Liver (tissue), 9 donors: ENCODE results near the gene ITPRIPL2. TPM values are rescaled to one million over a fixed set of nuclear protein-coding genes. Genes with fewer than 3 reads are reported as not detected.

Experiments used
- DNase-seq: peaks from one replicate; pipeline ENCODE4 v3.0.0-alpha.2; 2017; ENCODE audit warnings: low spot score
- H3K27ac ChIP-seq, 2 donors: one replicate each; pipeline ENCODE4 v1.7.0; 2013; ENCODE audit warnings: inconsistent platforms in 2 of 2, low read length in 2 of 2, control low read depth in 1 of 2, low read depth in 1 of 2, mild to moderate bottlenecking in 1 of 2
- H3K27me3 ChIP-seq, 4 donors: one replicate each; pipeline versions ENCODE4 v1.6.1 to v1.7.0; 2013; ENCODE audit warnings: low read length in 3 of 4, inconsistent platforms in 1 of 4, mild to moderate bottlenecking in 1 of 4, moderate library complexity in 1 of 4; ENCODE audit not compliant: control insufficient read depth in 4 of 4, insufficient read depth in 4 of 4
- H3K36me3 ChIP-seq, 4 donors: one replicate each; pipeline versions ENCODE4 v1.6.1 to v1.7.0; 2013; ENCODE audit warnings: low read length in 3 of 4, mild to moderate bottlenecking in 3 of 4, low read depth in 1 of 4, moderate library complexity in 1 of 4; ENCODE audit not compliant: control insufficient read depth in 4 of 4, insufficient read depth in 3 of 4
- H3K4me1 ChIP-seq, 4 donors: one replicate each; pipeline versions ENCODE4 v1.6.1 to v1.7.0; 2013; ENCODE audit warnings: low read length in 3 of 4, mild to moderate bottlenecking in 3 of 4, moderate library complexity in 1 of 4; ENCODE audit not compliant: control insufficient read depth in 4 of 4, insufficient read depth in 4 of 4
- H3K4me3 ChIP-seq, 3 donors: one replicate each; pipeline versions ENCODE4 v1.6.1 to v1.7.0; 2013; ENCODE audit warnings: low read length in 3 of 3, control low read depth in 1 of 3, low read depth in 1 of 3, mild to moderate bottlenecking in 1 of 3
- H3K9ac ChIP-seq, 2 donors: one replicate each; pipeline ENCODE4 v1.7.0; 2013; ENCODE audit warnings: low read length in 2 of 2, mild to moderate bottlenecking in 2 of 2, moderate library complexity in 2 of 2, control low read depth in 1 of 2, low read depth in 1 of 2
- H3K9me3 ChIP-seq, 4 donors: one replicate each; pipeline versions ENCODE4 v1.6.1 to v1.7.0; 2013; ENCODE audit warnings: low read length in 3 of 4; ENCODE audit not compliant: control insufficient read depth in 4 of 4
- ATF3 ChIP-seq: IDR thresholded peaks from 2 replicates; pipeline ENCODE4 v1.6.1; 2016; ENCODE audit warnings: antibody characterized with exemption
- CTCF ChIP-seq: fragments of 150-350 bp; IDR thresholded peaks from 2 replicates; pipeline ENCODE4 v1.5.1; 2017; ENCODE audit warnings: improper control_type of control experiment, low read depth, low read length; ENCODE audit not compliant: missing input control
- EGR1 ChIP-seq, 2 donors: IDR thresholded peaks; 2 replicates each; pipeline ENCODE4 v1.6.1; 2016 to 2018; ENCODE audit warnings: antibody characterized with exemption in 2 of 2, low read depth in 2 of 2
- FOXA1 ChIP-seq: IDR thresholded peaks from 2 replicates; pipeline ENCODE4 v1.6.1; 2016; ENCODE audit warnings: antibody characterized with exemption
- FOXA2 ChIP-seq: IDR thresholded peaks from 2 replicates; pipeline ENCODE4 v1.6.1; 2016; ENCODE audit warnings: antibody characterized with exemption
- GABPA ChIP-seq, 2 donors: IDR thresholded peaks in 1 of 2; conservative IDR thresholded peaks in 1 of 2; 2 replicates each; pipeline ENCODE4 v1.6.1; 2016; ENCODE audit warnings: antibody characterized with exemption in 2 of 2, mild to moderate bottlenecking in 1 of 2, moderate library complexity in 1 of 2
- HNF4A ChIP-seq, 2 donors: conservative IDR thresholded peaks; 2 replicates each; pipeline ENCODE4 v1.6.1; 2016; ENCODE audit warnings: antibody characterized with exemption in 2 of 2, mild to moderate bottlenecking in 2 of 2
- HNF4G ChIP-seq: IDR thresholded peaks from 2 replicates; pipeline ENCODE4 v1.6.1; 2016; ENCODE audit warnings: antibody characterized with exemption
- JUND ChIP-seq, 2 donors: IDR thresholded peaks; 2 replicates each; pipeline ENCODE4 v1.6.1; 2016; ENCODE audit warnings: antibody characterized with exemption in 2 of 2
- MAX ChIP-seq: IDR thresholded peaks from 2 replicates; pipeline ENCODE4 v1.6.1; 2016; ENCODE audit warnings: antibody characterized with exemption
- NR2F2 ChIP-seq: IDR thresholded peaks from 2 replicates; pipeline ENCODE4 v1.6.1; 2016; ENCODE audit warnings: antibody characterized with exemption
- RAD21 ChIP-seq, 2 donors: IDR thresholded peaks; 2 replicates each; pipeline ENCODE4 v1.6.1; 2016; ENCODE audit warnings: antibody characterized with exemption in 2 of 2, mild to moderate bottlenecking in 2 of 2
- REST ChIP-seq: IDR thresholded peaks from 2 replicates; pipeline ENCODE4 v1.6.1; 2016; ENCODE audit warnings: antibody characterized with exemption, mild to moderate bottlenecking
- RXRA ChIP-seq, 2 donors: IDR thresholded peaks; 2 replicates each; pipeline ENCODE4 v1.6.1; 2017 to 2018; ENCODE audit warnings: antibody characterized with exemption in 2 of 2, mild to moderate bottlenecking in 1 of 2
- SP1 ChIP-seq: IDR thresholded peaks from 2 replicates; pipeline ENCODE4 v1.6.1; 2018; ENCODE audit warnings: antibody characterized with exemption, mild to moderate bottlenecking
- TAF1 ChIP-seq: conservative IDR thresholded peaks from 2 replicates; pipeline ENCODE4 v1.6.1; 2016; ENCODE audit warnings: antibody characterized with exemption, mild to moderate bottlenecking
- YY1 ChIP-seq: IDR thresholded peaks from 2 replicates; pipeline ENCODE4 v1.6.1; 2016; ENCODE audit warnings: antibody characterized with exemption, mild to moderate bottlenecking
- ZBTB33 ChIP-seq: IDR thresholded peaks from 2 replicates; pipeline ENCODE4 v1.6.1; 2016; ENCODE audit warnings: antibody characterized with exemption
- WGBS: extraction: QIAGEN DNeasy Blood & Tissue Kit; methylation state at CpG from one replicate; pipeline ENCODE4 v1.1.7; 2013; 5-methylcytosine and 5-hydroxymethylcytosine counted together
- polyA plus RNA-seq, 2 donors: library from polyadenylated mRNA; stranded (reverse) in 1 of 2; unstranded in 1 of 2; fragments of 200-250 nt in 1 of 2; fragments of >200 nt in 1 of 2; fragmentation: Nextera tagmentation in 1 of 2; extraction: Ambion mirVana in 1 of 2; gene quantifications; one replicate each; pipeline versions ENCODE4 v1.2.1 to v1.2.3, GENCODE V29; 2013 to 2015
- total RNA-seq, 2 donors: library from RNA; depleted of rRNA; stranded (reverse); fragments of >200 nt; gene quantifications; one replicate each; pipeline ENCODE4 v1.2.3, GENCODE V29; 2014
- donor health status: healthy.
- donor health status: healthy.
- donor health status: healthy.
- donor health status: healthy.
- donor health status: healthy.

ITPRIPL2 gene
- total and polyA plus RNA-seq, 4 donors = 2.2 to 14.3 (median 5.5) TPM

DNA sequence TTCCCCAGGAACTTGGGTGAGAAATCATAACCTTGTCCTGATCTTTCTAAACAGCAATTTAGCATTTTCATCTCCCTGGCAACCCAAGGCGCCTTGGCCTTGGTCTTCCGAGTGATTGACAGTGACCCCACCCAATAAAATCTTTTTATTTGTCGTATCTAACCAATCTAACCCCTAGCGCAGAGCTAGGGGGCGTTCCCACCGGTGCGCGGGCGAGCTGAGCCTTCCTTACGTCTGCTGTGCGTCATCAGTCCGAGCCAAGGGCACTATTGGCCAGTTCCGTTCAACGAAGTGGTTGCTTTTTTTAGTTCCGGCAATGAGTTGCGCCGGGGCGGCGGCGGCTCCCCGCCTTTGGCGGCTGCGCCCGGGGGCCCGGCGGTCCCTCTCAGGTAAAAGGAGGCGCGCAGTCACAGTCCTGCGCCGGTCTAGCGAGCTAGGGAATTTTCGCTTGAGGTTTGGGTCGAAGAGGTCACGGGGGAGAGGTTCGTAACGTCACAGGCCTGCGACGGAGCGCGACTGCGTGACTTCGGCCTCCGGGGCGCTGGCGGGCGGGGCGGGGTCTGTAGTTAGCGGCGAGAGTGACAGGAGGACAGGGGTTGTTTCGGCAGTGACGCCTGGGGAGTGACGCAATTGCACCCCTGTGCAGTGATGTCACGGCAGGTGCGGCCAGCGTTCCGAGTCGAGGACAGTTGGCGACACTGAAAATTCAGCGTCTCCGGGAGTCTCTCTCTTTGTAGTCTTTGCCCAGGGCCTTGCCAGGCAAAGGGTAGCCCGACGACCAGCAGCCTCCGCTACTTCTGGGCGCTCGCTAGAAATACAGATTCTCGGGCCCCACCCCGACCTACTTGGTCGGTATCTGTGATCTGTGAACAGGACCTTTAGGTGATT is 46.2 kb upstream of the ITPRIPL2 start, which contains the start of gene COQ7:
Gene COQ7, plus strand, starts transcription at position 266 of the 888 bp plus-strand sequence. Its CDS starts 51 bp downstream, at position 317.
- peak within 1 kb of the TSS; percentile 100 for H3K27ac ChIP-seq
- H3K9ac ChIP-seq = peak within 1 kb of the TSS; percentile 96 to 97
- peaks cover 0 to 9% (median 3%) of the 10 kb centered on the region in 4 donors for H3K4me1 ChIP-seq
- peak; percentile 95 for DNase-seq
- TF ChIP-seq FOXA1 = no peak
- TF ChIP-seq ZBTB33 = peak; percentile 26
- TF ChIP-seq HNF4G = no peak
- TF ChIP-seq RXRA (IDR thresholded peaks at IDR 0.05) = peak; percentile 15 to 33
- TF ChIP-seq JUND (IDR thresholded peaks at IDR 0.05) = peak; percentile 31 to 44
- peak in 1 of 2 donors; percentile 20 for TF ChIP-seq RAD21 (IDR thresholded peaks at IDR 0.05)
- peak; percentile 88 for TF ChIP-seq SP1
- TF ChIP-seq NR2F2 = peak; percentile 89
- peak; percentile 30 to 48 for TF ChIP-seq HNF4A (conservative IDR thresholded peaks at IDR 0.05)
- no peak for TF ChIP-seq CTCF
- peak; percentile 57 for TF ChIP-seq TAF1
- no peak for TF ChIP-seq MAX
- peak; percentile 22 to 85 for TF ChIP-seq GABPA (IDR thresholded peaks at IDR 0.05 in 1 of 2, conservative IDR thresholded peaks at IDR 0.05 in 1 of 2)
- TF ChIP-seq YY1 = peak; percentile 59
- TF ChIP-seq ATF3 = peak; percentile 84
- peak in 1 of 2 donors; percentile 35 for TF ChIP-seq EGR1 (IDR thresholded peaks at IDR 0.05; ENCODE audit: low read depth in 2 of 2)
- peak; percentile 28 for TF ChIP-seq REST
- no peak for TF ChIP-seq FOXA2
- H3K9me3 ChIP-seq = no peaks in the 10 kb centered on the region
- peaks cover 0 to 4% (median 0%) of the 10 kb centered on the region in 4 donors for H3K36me3 ChIP-seq
- H3K4me3 ChIP-seq = peak within 1 kb of the TSS; percentile 63 to 96 (median 66)
- WGBS = under 1% methylated on average over 68 of the region's 68 CpGs
- H3K27me3 ChIP-seq = no peaks in the 10 kb centered on the region
